ENCODE results near the gene CKS1B.

The CKS1B gene

DNA sequence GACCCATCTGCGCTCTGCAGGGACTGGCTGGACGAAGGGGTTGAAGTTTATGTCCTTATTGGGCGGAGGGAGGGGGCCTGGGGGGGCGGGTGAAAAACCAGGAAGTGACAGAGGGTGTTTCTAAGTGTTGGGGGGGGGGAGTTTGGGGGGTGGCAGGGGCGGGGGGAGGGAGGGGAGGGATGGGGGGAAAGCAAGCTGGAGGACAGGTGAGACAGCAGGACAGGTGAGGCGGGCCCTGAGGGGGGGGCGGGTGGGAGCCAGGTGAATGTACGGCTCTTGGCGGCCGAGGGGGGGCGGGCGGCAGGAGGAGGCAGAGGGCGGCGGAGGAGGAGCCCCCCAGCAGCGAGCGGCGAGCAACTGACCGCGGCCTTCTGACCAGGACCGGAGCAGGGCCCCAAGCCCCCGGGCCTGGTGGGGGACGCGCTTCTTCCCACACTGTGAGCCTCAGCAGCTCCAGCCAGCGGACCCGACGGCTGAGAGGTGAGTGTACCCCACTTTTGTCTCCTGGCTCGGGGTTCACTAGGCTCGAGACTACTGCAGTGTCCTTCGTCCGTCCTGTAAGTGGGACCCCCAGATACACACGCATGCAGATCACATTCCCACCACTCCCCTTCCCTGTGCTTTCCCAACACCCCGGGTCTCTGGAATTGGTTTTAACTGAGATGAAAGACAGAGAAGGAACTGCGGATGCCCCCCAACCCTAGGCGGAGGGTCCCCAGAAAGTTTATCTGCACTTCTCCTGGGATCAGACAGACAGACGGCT is 28.2 kb downstream of the CKS1B start, which contains the start of gene ZBTB7B:
ZBTB7B (plus strand) TSS at position 339 of the 763 bp plus-strand sequence. CDS start 11,859 bp downstream, outside the sequence.
- peak; percentile 81 for DNase-seq (ENCODE audit: low spot score)
- TF ChIP-seq, protein P1, sequence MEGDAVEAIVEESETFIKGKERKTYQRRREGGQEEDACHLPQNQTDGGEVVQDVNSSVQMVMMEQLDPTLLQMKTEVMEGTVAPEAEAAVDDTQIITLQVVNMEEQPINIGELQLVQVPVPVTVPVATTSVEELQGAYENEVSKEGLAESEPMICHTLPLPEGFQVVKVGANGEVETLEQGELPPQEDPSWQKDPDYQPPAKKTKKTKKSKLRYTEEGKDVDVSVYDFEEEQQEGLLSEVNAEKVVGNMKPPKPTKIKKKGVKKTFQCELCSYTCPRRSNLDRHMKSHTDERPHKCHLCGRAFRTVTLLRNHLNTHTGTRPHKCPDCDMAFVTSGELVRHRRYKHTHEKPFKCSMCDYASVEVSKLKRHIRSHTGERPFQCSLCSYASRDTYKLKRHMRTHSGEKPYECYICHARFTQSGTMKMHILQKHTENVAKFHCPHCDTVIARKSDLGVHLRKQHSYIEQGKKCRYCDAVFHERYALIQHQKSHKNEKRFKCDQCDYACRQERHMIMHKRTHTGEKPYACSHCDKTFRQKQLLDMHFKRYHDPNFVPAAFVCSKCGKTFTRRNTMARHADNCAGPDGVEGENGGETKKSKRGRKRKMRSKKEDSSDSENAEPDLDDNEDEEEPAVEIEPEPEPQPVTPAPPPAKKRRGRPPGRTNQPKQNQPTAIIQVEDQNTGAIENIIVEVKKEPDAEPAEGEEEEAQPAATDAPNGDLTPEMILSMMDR (IDR thresholded peaks at IDR 0.05; ENCODE audit: extremely low read depth, missing control alignments) = no peak

DNA sequence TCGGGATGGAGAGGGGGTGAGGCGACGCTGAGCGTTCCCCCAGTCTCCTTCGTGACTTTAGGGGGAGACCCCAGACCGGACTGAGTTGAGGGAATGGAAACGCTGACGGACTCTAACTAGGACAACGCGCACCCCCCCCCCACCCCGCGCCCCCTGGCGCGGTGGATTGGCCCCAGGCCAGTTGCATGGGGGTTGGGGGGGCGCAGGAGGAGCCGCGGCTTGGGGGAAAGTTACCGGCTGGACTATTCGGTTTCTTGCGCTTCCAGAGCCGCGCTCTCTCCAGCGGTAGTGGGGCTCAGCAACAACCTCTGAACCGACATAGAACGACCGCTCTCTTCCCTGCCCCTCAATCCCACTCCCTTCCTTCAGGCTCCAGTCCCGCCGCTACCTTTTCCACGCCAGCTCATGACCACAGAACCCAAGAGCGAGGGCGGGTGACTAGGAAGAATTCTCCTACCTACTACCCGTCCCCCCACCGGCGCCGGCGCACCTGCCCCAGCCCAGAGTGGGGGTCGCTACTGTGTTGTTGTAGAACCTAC is 28.8 kb downstream of the CKS1B start:
- TF ChIP-seq, protein P1 (IDR thresholded peaks at IDR 0.05; ENCODE audit: extremely low read depth, missing control alignments) = no peak
- DNase-seq (ENCODE audit: low spot score) = peak; percentile 20

DNA sequence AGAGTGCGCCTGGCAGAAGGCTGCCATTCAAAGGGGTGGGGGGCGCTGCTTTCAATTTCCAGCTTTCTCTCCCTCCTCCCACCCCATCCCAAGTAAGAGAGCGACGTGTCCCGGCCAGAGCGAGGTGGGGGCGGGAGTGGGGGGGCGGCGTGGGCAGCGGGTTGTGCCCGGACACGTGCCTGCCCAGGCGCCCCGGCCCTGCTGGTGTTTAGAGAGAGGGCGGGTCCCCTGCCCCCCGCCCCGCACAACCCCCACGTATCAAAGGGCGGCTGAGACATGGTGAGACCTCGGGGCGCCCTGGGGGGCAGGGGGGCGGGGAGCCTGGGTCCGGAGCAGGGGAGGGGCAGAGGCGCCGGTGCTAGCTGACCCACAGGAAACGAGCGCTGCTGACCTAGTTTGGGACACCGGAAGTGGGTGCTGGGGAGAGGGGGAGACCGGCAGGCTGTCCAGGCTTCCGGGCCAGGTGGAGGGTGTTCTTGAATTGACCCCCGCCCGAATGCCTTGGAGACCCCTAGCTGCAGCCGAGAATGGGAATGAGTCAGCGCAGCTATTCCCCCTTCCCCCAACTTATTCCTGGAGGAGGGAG is 29.4 kb downstream of the CKS1B start:
- peak; percentile 70 for DNase-seq (ENCODE audit: low spot score)
- TF ChIP-seq, protein P1 (IDR thresholded peaks at IDR 0.05; ENCODE audit: extremely low read depth, missing control alignments) = no peak

DNA sequence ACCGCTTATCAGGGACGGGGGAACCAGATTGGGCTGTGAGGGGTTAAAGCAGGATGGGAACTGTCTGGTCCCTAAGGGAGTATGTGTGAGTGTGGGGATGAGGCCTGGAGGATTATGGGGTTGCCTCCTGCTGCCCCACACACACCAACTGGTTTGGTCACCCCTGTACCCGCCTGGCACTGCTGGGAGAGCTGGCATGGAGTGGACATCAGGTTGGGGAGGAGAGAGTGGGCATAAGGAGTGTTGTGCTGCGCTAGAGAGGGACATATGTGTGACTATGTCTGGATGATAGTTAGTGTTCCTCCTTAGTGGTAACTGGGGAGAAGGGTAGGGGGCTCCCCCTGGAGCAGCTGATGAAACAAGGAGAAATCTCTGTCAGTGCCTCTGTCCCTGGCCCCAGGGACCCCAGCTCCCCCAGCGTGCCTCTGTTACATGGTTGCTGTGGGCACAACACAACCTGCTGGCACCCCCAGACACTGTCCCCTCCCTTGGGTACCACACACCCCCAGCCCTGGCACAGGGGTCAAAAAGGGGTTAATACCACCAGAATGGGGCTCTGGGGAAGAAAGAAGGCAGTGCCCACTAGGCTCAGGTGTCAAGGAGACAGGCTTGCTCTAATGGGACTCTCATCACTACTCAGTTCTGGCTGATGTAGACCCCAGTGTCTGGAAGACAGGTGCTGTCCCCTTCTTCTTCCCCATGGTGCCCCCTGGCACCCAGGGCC is 30.0 kb downstream of the CKS1B start:
- no peak for DNase-seq (ENCODE audit: low spot score)
- TF ChIP-seq, protein P1 (IDR thresholded peaks at IDR 0.05; ENCODE audit: extremely low read depth, missing control alignments) = no peak

DNA sequence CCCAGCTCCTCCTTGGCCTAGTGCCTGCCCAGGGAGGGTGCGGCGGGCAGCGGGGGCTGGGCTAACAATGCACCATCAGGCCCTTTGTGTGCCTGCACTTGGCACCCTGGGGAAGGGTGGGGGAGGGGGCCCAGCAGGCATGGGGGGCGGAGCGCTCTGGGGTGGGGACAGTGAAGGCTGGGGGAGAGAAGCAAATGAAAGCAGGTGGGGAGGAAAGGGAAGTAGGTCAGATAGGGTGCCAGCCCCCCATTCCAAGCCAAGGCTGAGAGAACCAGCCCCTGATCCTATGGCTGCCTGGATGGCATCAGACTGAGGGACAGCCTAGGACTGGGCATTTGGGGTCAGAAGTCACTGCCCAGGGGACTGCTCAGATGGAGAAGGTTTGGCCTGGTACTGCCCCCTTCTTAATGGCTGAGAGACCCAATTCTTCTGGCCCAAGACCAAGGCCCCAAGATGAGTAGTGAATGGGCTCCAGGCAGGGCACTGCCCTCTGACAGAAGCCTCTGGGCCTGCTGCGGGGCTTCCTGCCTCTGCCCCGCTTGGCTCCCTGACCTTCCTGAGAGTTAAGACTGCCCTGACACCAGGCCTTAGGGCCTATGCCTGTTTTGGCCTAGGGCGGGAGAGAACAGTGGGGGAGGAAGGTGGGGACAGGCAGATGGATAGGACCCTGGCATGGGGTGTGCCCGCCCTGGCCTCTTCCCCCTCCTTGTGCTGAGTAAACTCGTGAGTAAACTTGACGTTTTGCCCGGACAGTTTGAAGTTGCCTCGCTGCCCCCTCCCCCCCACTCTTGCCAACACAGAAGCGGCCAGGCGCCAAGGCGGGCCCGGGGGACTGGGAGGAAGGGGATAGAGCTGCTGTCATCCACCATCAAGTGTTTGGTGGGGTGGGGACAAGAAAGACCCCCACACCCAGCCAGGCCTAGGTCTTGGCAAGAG is 30.9 kb downstream of the CKS1B start:
- TF ChIP-seq, protein P1 (IDR thresholded peaks at IDR 0.05; ENCODE audit: extremely low read depth, missing control alignments) = no peak
- DNase-seq (ENCODE audit: low spot score) = no peak

GRCh38 chr1:155006601-155007101 is 32.2 kb downstream of the CKS1B start:
- TF ChIP-seq, protein P1 (IDR thresholded peaks at IDR 0.05; ENCODE audit: extremely low read depth, missing control alignments) = no peak
- no peak for DNase-seq (ENCODE audit: low spot score)
